SU-DHL-6 (cell line): Measurements from ENCODE around the gene ALCAM.

Experiments
- H2AFZ ChIP-seq: fragments of 200-600 bp; sonication (generic); 2 replicates; pipeline ENCODE4 v1.6.1; 2014; ENCODE audit warnings: low read depth, mild to moderate bottlenecking, moderate library complexity, mixed read lengths, antibody characterized with exemption, low read length; ENCODE audit not compliant: severe bottlenecking
- H3F3A ChIP-seq: fragments of 200-600 bp; shearing (Covaris generic); 2 replicates; pipeline ENCODE4 v1.6.0; 2016; ENCODE audit warnings: antibody characterized with exemption, mild to moderate bottlenecking; ENCODE audit not compliant: insufficient read depth
- H3K27ac ChIP-seq: fragments of 200-600 bp; sonication (generic); 2 replicates; pipeline ENCODE4 v1.5.1; 2016; ENCODE audit warnings: low read depth, mild to moderate bottlenecking, low read length, moderate library complexity, mixed read lengths
- H3K27me3 ChIP-seq: fragments of 200-600 bp; sonication (generic), shearing (Covaris generic); 2 replicates; pipeline ENCODE4 v1.6.0; 2014; ENCODE audit warnings: mild to moderate bottlenecking, low read length
- H3K36me3 ChIP-seq: fragments of 200-600 bp; sonication (generic); 2 replicates; pipeline ENCODE4 v1.6.1; 2014; ENCODE audit warnings: mild to moderate bottlenecking, low read length, mixed read lengths
- H3K4me2 ChIP-seq: fragments of 300-600, 200-600 bp; shearing (Covaris generic), sonication (generic); 2 replicates; pipeline ENCODE4 v1.6.0; 2014; ENCODE audit warnings: low read length, low read depth, mild to moderate bottlenecking; ENCODE audit not compliant: poor library complexity, severe bottlenecking
- H3K4me3 ChIP-seq: fragments of 200-600 bp; sonication (generic); 2 replicates; pipeline ENCODE4 v1.5.1; 2014; ENCODE audit warnings: antibody characterized with exemption, low read length, mild to moderate bottlenecking, mixed read lengths; ENCODE audit not compliant: insufficient read depth, poor library complexity, severe bottlenecking
- H3K79me2 ChIP-seq: fragments of 200-600 bp; sonication (generic); 2 replicates; pipeline ENCODE4 v1.6.1; 2014; ENCODE audit warnings: mild to moderate bottlenecking, low read length, moderate library complexity; ENCODE audit not compliant: insufficient read depth
- H3K9ac ChIP-seq: fragments of 200-600 bp; sonication (generic); 2 replicates; pipeline ENCODE4 v1.7.0; 2014; ENCODE audit warnings: mild to moderate bottlenecking, low read length
- H3K9me2 ChIP-seq: fragments of 200-600 bp; sonication (generic); replicated peaks from 2 replicates; pipeline ENCODE4 v1.6.1; 2014; ENCODE audit warnings: low read length; ENCODE audit not compliant: insufficient read depth
- H3K9me3 ChIP-seq: fragments of 200-600 bp; sonication (generic); 2 replicates; pipeline ENCODE4 v1.6.1; 2014; ENCODE audit warnings: low read length, mixed read lengths; ENCODE audit not compliant: insufficient read depth
- H4K20me1 ChIP-seq: fragments of 200-600 bp; sonication (generic); 2 replicates; pipeline ENCODE4 v1.6.1; 2014; ENCODE audit warnings: low read depth, mild to moderate bottlenecking, antibody characterized with exemption, low read length, moderate library complexity, mixed read lengths
- EZH2phosphoT487 ChIP-seq: fragments of 200-600 bp; sonication (generic), shearing (Covaris generic); conservative IDR thresholded peaks from 2 replicates; pipeline ENCODE4 v1.6.1; 2018; ENCODE audit warnings: mild to moderate bottlenecking, antibody characterized with exemption, low read length, moderate library complexity, mixed read lengths
- TF ChIP-seq, protein P1 (sequence below): fragments of 200-600 bp; sonication (generic); IDR thresholded peaks from one replicate; pipeline ENCODE4 v1.5.1; 2017; ENCODE audit warnings: antibody characterized with exemption, mild to moderate bottlenecking, low read length, moderate library complexity; ENCODE audit not compliant: insufficient read depth, poor library complexity, severe bottlenecking

ALCAM gene

DNA sequence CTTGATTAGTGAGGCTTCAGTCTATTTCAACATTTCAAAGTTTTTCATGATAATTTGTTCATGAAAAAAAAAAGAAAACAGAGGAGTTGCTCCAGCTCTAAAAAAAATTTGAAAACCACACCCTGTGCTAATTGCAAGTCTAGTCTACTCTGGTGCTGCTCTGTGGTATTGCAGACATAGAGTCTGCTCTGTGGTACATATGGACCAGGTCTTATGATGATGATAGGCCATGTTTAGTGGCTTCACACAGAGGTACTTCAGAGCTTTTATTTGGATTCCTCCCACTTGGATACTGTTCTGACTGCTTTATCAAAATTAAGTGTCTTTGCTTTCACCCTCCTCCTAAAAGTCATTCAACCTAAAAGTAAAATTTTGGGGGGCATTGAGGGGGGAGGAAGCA is 160.8 kb downstream of the ALCAM start:
- H3K9me3 ChIP-seq, result no peaks in the 10 kb centered on the region
- H3K9me2 ChIP-seq, result no peaks in the 10 kb centered on the region
- no peak overlapping the region for H3K4me3 ChIP-seq
- H3F3A ChIP-seq, result no peaks in the 10 kb centered on the region
- H4K20me1 ChIP-seq, result no peaks in the 10 kb centered on the region
- H3K4me2 ChIP-seq, result no peak overlapping the region
- no peaks in the 10 kb centered on the region for H3K27me3 ChIP-seq
- no peak for TF ChIP-seq EZH2phosphoT487
- TF ChIP-seq, protein P1, sequence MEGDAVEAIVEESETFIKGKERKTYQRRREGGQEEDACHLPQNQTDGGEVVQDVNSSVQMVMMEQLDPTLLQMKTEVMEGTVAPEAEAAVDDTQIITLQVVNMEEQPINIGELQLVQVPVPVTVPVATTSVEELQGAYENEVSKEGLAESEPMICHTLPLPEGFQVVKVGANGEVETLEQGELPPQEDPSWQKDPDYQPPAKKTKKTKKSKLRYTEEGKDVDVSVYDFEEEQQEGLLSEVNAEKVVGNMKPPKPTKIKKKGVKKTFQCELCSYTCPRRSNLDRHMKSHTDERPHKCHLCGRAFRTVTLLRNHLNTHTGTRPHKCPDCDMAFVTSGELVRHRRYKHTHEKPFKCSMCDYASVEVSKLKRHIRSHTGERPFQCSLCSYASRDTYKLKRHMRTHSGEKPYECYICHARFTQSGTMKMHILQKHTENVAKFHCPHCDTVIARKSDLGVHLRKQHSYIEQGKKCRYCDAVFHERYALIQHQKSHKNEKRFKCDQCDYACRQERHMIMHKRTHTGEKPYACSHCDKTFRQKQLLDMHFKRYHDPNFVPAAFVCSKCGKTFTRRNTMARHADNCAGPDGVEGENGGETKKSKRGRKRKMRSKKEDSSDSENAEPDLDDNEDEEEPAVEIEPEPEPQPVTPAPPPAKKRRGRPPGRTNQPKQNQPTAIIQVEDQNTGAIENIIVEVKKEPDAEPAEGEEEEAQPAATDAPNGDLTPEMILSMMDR, result no peak
- H2AFZ ChIP-seq, result no peak overlapping the region
- no peaks in the 10 kb centered on the region for H3K79me2 ChIP-seq
- no peak overlapping the region for H3K27ac ChIP-seq
- peaks cover 12% of the 10 kb centered on the region; the same call in 1 of the 2 replicates for H3K36me3 ChIP-seq
- no peak overlapping the region for H3K9ac ChIP-seq

DNA sequence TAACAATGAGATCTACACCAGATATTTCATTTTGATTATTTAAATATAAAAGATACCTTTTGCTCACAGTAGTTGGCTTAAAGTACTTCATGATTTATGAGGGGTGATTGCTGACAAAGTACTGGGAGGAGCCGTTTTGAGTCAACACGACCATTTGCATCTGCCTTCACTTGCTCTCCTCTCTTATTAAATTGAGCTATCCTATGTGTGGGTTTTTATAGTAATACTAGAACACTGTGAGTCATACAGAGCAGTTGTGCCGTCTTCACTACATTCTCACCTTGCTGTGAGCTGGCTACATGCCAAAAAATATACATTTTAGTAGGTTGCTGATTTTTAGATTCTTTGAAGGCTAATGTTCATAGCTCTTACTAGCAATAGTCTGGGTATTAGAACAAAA is 161.2 kb downstream of the ALCAM start:
- Histone ChIP-seq H4K20me1 (no peaks in the 10 kb centered on the region), H3K27ac (no peak overlapping the region), H3K9me2 (no peaks in the 10 kb centered on the region)

DNA sequence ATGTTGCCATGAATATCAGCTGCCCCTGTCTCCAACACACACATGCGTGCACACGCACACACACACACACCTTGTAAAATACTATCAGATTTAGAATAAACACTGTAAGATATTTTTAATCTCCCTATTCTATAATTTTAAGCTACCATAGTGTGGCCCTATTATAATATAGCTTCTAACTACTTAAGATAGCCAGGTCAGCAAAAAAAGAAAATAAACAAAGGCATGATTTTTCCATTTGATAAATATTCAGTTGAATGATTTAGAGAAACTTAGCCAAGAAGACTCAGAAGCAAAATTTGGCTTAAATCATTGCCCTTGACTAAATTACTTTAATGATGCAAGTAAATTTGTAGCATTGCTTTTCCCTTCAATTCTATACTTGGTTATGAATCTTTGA is 162.2 kb downstream of the ALCAM start:
- H3F3A ChIP-seq, result no peaks in the 10 kb centered on the region
- H3K9ac ChIP-seq, result no peak overlapping the region
- no peaks in the 10 kb centered on the region for H4K20me1 ChIP-seq
- no peak overlapping the region for H3K4me3 ChIP-seq
- H3K9me3 ChIP-seq, result no peaks in the 10 kb centered on the region
- no peak overlapping the region for H2AFZ ChIP-seq
- peaks cover 14% of the 10 kb centered on the region; the same call in 1 of the 2 replicates for H3K36me3 ChIP-seq
- no peaks in the 10 kb centered on the region for H3K9me2 ChIP-seq
- no peaks in the 10 kb centered on the region for H3K27me3 ChIP-seq
- H3K4me2 ChIP-seq, result no peak overlapping the region
- no peak overlapping the region for H3K27ac ChIP-seq
- H3K79me2 ChIP-seq, result no peaks in the 10 kb centered on the region
- TF ChIP-seq EZH2phosphoT487, result no peak

More for the DNA sequence above, 161.2 kb downstream of the ALCAM start:
- Histone ChIP-seq H3K9ac (no peak overlapping the region), H3K4me3 (no peak overlapping the region), H2AFZ (no peak overlapping the region), H3K9me3 (no peaks in the 10 kb centered on the region), H3K79me2 (no peaks in the 10 kb centered on the region), H3F3A (no peaks in the 10 kb centered on the region), H3K27me3 (no peaks in the 10 kb centered on the region), H3K4me2 (no peak overlapping the region), H3K36me3 (peaks cover 12% of the 10 kb centered on the region; the same call in 1 of the 2 replicates)
- TF ChIP-seq, protein P1, result no peak
- no peak for TF ChIP-seq EZH2phosphoT487

DNA sequence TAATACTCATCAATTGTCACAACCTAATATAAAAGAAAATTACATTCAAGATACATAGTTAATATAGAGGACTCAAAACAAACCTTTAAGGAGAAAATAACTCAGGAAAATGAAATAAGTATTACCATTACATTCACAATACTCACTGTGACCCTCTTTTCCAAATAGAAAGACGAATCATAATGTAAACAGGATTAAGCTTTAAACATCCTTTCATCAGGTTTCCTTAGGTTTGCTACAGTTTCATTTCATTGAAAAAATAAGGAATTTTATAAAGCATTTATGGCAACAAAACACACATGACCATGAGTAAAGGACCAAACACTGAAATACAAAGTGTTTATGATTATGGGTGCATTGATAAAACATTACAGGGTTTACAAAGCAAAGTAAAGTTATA is 162.7 kb downstream of the ALCAM start:
- Histone ChIP-seq H3K27me3 (no peaks in the 10 kb centered on the region), H3K79me2 (no peaks in the 10 kb centered on the region), H3K36me3 (peaks cover 12% of the 10 kb centered on the region; the same call in 1 of the 2 replicates), H3K9me3 (no peaks in the 10 kb centered on the region), H4K20me1 (no peaks in the 10 kb centered on the region), H3K9ac (no peak overlapping the region), H3K27ac (no peak overlapping the region), H3F3A (no peaks in the 10 kb centered on the region), H3K4me3 (no peak overlapping the region), H3K9me2 (no peaks in the 10 kb centered on the region), H3K4me2 (no peak overlapping the region), H2AFZ (no peak overlapping the region)
- TF ChIP-seq EZH2phosphoT487, result no peak
- TF ChIP-seq, protein P1, result no peak
